A549 (cell line): ENCODE data around the gene ZNF764.

ENCODE experiments used
- CEBPB ChIP-seq, 2 experiments: fragments of >200 bp in 1 of 2; sonication (Bioruptor Twin) in 1 of 2; formaldehyde crosslinking in 1 of 2; IDR thresholded peaks; 2 replicates each; pipeline ENCODE4 v1.6.1; 2012 to 2016
- CTCF ChIP-seq: fragments of >200 bp; sonication (Bioruptor Twin); formaldehyde crosslinking; IDR thresholded peaks from 3 replicates; pipeline ENCODE4 v1.5.1; 2016
- E2F6 ChIP-seq: IDR thresholded peaks from 2 replicates; pipeline ENCODE4 v1.6.1; 2012; ENCODE audit warnings: low read depth, borderline replicate concordance
- ESRRA ChIP-seq: fragments of 150-350 bp; IDR thresholded peaks from 2 replicates; pipeline ENCODE4 v1.6.1; 2014; ENCODE audit warnings: mild to moderate bottlenecking, low read length, borderline replicate concordance
- JUN ChIP-seq, 2 experiments: fragments of >200 bp; sonication (Bioruptor Twin); formaldehyde crosslinking; IDR thresholded peaks; 2 replicates in 1 of 2; 3 replicates in 1 of 2; pipeline ENCODE4 v1.6.1; 2016 to 2017
- KDM5A ChIP-seq: fragments of 200-600 bp; sonication (generic); IDR thresholded peaks from 2 replicates; pipeline ENCODE4 v1.6.1; 2016; ENCODE audit warnings: antibody characterized with exemption, mild to moderate bottlenecking
- MAX ChIP-seq: IDR thresholded peaks from 2 replicates; pipeline ENCODE4 v1.6.1; 2012
- MYC ChIP-seq: IDR thresholded peaks from 2 replicates; pipeline ENCODE4 v1.6.1; 2012; ENCODE audit warnings: mild to moderate bottlenecking, inconsistent platforms, low read length, improper control_type of control experiment, borderline replicate concordance
- PHF8 ChIP-seq: fragments of 200-600 bp; sonication (generic); IDR thresholded peaks from 2 replicates; pipeline ENCODE4 v1.6.1; 2016; ENCODE audit warnings: low read depth, mild to moderate bottlenecking, antibody characterized with exemption, moderate library complexity, borderline replicate concordance
- POLR2A ChIP-seq: IDR thresholded peaks from 2 replicates; pipeline ENCODE4 v1.6.1; 2012; ENCODE audit warnings: mild to moderate bottlenecking, low read length
- RAD21 ChIP-seq, 2 experiments: fragments of >200 bp in 1 of 2; sonication (Bioruptor Twin) in 1 of 2; formaldehyde crosslinking in 1 of 2; IDR thresholded peaks in 1 of 2; conservative IDR thresholded peaks in 1 of 2; 2 replicates in 1 of 2; 3 replicates in 1 of 2; pipeline ENCODE4 v1.6.1; 2012 to 2018; ENCODE audit warnings: inconsistent platforms in 1 of 2
- RCOR1 ChIP-seq: fragments of 150-350 bp; IDR thresholded peaks from 2 replicates; pipeline ENCODE4 v1.6.1; 2014; ENCODE audit warnings: antibody characterized with exemption, low read length, low read depth

GRCh38 chr16:30515275-30515674, 42.9 kb downstream of the ZNF764 start:
- TF ChIP-seq MYC (no peak), POLR2A (no peak), ESRRA (no peak), RAD21 (conservative IDR thresholded peaks at IDR 0.05 in 1 of 2, IDR thresholded peaks at IDR 0.05 in 1 of 2) (no peak), CTCF (no peak), JUN (IDR thresholded peaks at IDR 0.05) (no peak), PHF8 (no peak), KDM5A (no peak), RCOR1 (no peak), MAX (no peak), E2F6 (no peak), CEBPB (IDR thresholded peaks at IDR 0.05) (no peak)
